Ammon's horn (tissue), 1 donor: Measurements from ENCODE around the gene TTC7B.

ENCODE experiments used
- DNase-seq: peaks from one replicate; pipeline ENCODE4 v3.0.0-alpha.2; 2016; ENCODE audit warnings: low spot score

TTC7B gene

DNA sequence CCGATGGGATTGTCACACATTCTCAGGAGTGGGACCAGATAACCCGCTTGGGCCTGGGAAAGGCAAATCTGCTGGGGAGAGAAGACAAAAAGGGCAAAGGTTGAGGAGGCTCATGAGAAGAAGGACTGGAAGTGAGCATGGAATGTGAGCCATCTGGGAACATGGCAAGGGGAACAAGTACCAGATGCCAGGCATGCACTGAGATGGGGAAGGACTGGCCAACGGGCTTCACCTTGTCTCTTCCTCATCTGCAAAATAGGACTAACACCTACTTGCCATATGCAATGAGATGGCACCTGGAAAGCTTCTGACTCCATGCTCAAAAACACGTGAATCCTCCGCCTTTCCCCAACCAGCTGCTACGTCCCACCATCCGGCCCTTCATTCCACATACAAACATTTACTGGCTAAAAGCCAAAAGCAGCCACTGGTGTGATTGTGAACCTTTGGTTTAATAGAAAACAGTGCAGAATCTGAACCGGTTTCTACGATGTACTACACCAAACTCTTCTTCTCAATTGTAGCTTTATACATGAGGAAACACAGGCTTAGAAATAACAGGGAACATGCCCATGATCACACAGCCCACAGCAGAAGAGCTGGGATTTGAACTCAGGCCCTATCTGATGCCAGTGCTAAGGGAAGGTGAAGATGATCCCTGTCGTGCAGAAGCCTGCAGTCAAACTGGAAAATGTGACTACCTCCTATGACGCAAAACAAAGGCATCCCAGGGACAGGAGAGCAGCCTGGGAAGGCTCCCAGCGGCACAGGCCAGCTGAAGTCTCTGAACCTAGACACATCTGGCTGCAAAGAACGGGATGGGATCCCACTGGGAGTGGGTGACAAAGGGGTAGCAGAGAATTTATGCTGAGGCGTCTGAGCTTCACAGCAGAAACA lies 112.1 kb downstream of the TTC7B start:
- no peak for DNase-seq

GRCh38 chr14:90700933-90701776 lies 115.1 kb downstream of the TTC7B start:
- DNase-seq, result no peak

DNA sequence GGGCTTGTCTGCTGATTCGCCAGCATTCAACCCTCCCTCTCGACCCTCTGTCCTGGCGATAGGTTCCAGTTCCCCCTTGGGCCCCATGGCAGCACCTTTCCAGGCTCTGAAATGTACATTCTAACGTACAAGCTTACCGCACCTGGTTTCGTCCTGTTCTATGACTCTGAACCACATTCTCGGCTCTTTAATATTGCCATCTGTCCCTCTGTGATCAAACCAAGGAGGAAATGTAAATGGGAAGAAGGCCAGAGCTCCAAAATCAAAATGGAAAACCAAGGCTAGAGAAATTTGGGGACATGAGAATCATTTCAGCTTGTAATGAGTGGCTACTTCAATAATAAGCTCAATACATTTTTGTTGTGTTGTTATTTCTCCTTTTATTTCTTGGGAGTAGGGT lies 117.2 kb downstream of the TTC7B start:
- DNase-seq, result no peak

- DNase-seq, result peak; percentile 87
These were observed 117.8 kb downstream of the TTC7B start for GRCh38 chr14:90698379-90698869.

GRCh38 chr14:90697577-90698206 lies 118.5 kb downstream of the TTC7B start:
- DNase-seq, result peak; percentile 96

- no peak for DNase-seq
These were observed 119.1 kb downstream of the TTC7B start for GRCh38 chr14:90697132-90697531.

GRCh38 chr14:90696720-90697119 lies 119.5 kb downstream of the TTC7B start:
- DNase-seq, result no peak

- no peak for DNase-seq
These were observed 120.1 kb downstream of the TTC7B start for GRCh38 chr14:90695997-90696660.

DNA sequence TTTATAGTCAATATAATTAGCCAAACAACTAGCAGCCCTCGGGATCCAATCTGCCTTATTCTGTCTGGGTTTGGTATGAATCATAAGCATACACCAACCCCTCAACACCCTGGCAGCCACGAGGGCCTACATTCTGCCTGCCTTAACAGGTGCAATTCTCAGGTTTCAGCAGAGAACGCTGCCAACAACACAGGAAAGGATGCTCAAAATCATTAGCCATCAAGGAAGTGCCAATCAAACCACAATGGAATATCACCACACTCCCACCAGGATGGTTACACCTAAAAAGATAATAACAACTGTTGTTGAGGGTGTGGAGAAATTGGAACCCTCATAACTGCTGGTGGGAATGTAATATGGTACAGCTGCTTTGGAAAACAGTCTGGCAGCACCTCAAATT lies 122.8 kb downstream of the TTC7B start:
- no peak for DNase-seq

- no peak for DNase-seq
These were observed 123.4 kb downstream of the TTC7B start for GRCh38 chr14:90692826-90693225.

- DNase-seq, result no peak
These were observed 124.2 kb downstream of the TTC7B start for GRCh38 chr14:90692061-90692460.

DNA sequence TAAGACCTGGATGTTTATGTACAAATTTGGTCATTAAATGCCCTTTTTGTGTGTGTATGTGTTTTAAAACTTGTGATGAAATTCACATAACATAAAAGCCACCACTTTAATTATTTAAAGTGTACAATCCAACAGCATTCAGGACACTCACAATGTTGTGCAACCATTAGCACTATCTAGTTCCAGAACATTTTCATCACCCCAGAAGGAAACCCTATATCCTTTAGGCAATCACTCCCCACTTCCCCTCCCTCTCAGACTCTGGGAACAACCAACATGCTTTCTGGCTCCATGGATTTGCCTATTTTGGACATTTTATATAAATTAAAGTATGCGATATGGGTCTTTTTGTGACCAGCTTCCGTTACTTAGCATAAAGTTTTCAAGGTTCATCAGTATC lies 124.6 kb downstream of the TTC7B start:
- no peak for DNase-seq

- DNase-seq, result no peak
These were observed 128.6 kb downstream of the TTC7B start for GRCh38 chr14:90687680-90688079.

GRCh38 chr14:90682615-90683014 lies 133.6 kb downstream of the TTC7B start:
- no peak for DNase-seq

GRCh38 chr14:90681929-90682328 lies 134.3 kb downstream of the TTC7B start:
- DNase-seq, result no peak

- no peak for DNase-seq
These were observed 137.3 kb downstream of the TTC7B start for GRCh38 chr14:90678846-90679362.

- no peak for DNase-seq
These were observed 137.8 kb downstream of the TTC7B start for GRCh38 chr14:90678420-90678819.

DNA sequence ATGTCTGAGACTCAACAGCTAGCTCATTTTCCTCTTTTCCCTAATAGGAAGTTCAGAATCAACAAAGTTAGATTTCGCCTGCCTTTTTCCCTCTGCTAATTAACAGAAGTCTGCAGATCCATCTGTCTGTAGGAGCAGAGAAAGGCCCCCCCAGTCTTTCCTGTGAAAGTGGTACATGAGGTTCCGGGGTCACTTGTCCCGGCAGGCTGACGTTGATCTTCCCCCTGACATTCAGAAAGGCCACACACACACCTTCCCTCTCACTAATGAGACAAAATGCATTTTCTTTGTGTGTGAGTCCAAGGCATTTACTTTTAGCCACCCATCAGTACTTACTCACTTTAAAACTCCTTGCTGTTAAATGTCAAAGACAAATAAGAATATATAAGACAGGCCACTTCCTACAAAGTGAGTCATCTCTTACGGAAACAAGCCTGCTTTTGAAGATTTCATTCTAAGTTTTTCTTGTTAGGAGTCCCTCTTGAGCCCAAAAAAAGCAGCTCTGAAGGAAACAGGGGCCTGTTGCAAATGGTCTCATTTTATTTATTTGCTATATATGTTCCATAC lies 138.7 kb downstream of the TTC7B start:
- DNase-seq, result no peak

GRCh38 chr14:90676912-90677311 lies 139.3 kb downstream of the TTC7B start:
- DNase-seq, result no peak

- no peak for DNase-seq
These were observed 139.9 kb downstream of the TTC7B start for GRCh38 chr14:90676356-90676755.

GRCh38 chr14:90675399-90675798 lies 140.8 kb downstream of the TTC7B start:
- peak; percentile 62 for DNase-seq
